NCI-H2196 treated with DMSO at 0.1 percent for 48 hours (cell line): ENCODE measurements around the gene C12orf76.
A peak's percentile ranks its signal among the peaks of the same experiment; 100 is the strongest.
"Not testable (repeated sequence)": the region's sequence is repeated elsewhere in the genome, so short reads cannot be mapped to it uniquely, and the experiment has no call there.

Experiments used
- DNase-seq: peaks from one replicate; lab custom pipeline; 2025; ENCODE audit not compliant: unreplicated experiment; lab: John Stamatoyannopoulos, UW

Gene C12orf76

GRCh38 chr12:110065540-110065939 lies 17.2 kb upstream of the C12orf76 start:
- DNase-seq: no peak

GRCh38 chr12:110062241-110062640 lies 13.9 kb upstream of the C12orf76 start:
- DNase-seq: no peak

GRCh38 chr12:110059651-110060000 lies 11.3 kb upstream of the C12orf76 start:
- no peak for DNase-seq

- no peak for DNase-seq
Measured at GRCh38 chr12:110058875-110059615, 10.7 kb upstream of the C12orf76 start.

- not testable (repeated sequence) for DNase-seq
Measured at GRCh38 chr12:110056643-110057042, 8.3 kb upstream of the C12orf76 start.

- DNase-seq: not testable (repeated sequence)
Measured at GRCh38 chr12:110055375-110056352, 7.3 kb upstream of the C12orf76 start.

GRCh38 chr12:110050927-110051326 lies 2.6 kb upstream of the C12orf76 start:
- no peak for DNase-seq

GRCh38 chr12:110049666-110050065 lies 1.3 kb upstream of the C12orf76 start:
- DNase-seq: not testable (repeated sequence)

- not testable (repeated sequence) for DNase-seq
Measured at GRCh38 chr12:110049034-110049433, 712 bp upstream of the C12orf76 start.

- no peak for DNase-seq
Measured at GRCh38 chr12:110047297-110047940, 903 bp downstream of the C12orf76 start.

- no peak for DNase-seq
Measured at GRCh38 chr12:110046451-110047187, 1.7 kb downstream of the C12orf76 start.

GRCh38 chr12:110042264-110042663 lies 6.1 kb downstream of the C12orf76 start:
- DNase-seq: peak; percentile 57

- no peak for DNase-seq
Measured at GRCh38 chr12:110039085-110039807, 9.1 kb downstream of the C12orf76 start.

GRCh38 chr12:110038741-110039084 lies 9.6 kb downstream of the C12orf76 start:
- DNase-seq: no peak

GRCh38 chr12:110037315-110037714 lies 11.0 kb downstream of the C12orf76 start:
- no peak for DNase-seq

GRCh38 chr12:110035534-110036104 lies 12.7 kb downstream of the C12orf76 start:
- DNase-seq: no peak

GRCh38 chr12:110033888-110034287 lies 14.4 kb downstream of the C12orf76 start:
- no peak for DNase-seq

- DNase-seq: no peak
Measured at GRCh38 chr12:110029290-110029815, 19.0 kb downstream of the C12orf76 start.

GRCh38 chr12:110028323-110028722 lies 20.0 kb downstream of the C12orf76 start:
- no peak for DNase-seq

- DNase-seq: no peak
Measured at GRCh38 chr12:110024051-110024450, 24.3 kb downstream of the C12orf76 start.
